Measurements from ENCODE around the gene CPZ. TPM values are rescaled to one million over a fixed set of nuclear protein-coding genes. Genes with fewer than 3 reads are reported as not detected.
"Not testable (repeated sequence)": the region's sequence is repeated elsewhere in the genome, so short reads cannot be mapped to it uniquely, and the experiment has no call there.

The CPZ gene
- total RNA-seq, 1 experiment from 2014 or later: not detected

DNA sequence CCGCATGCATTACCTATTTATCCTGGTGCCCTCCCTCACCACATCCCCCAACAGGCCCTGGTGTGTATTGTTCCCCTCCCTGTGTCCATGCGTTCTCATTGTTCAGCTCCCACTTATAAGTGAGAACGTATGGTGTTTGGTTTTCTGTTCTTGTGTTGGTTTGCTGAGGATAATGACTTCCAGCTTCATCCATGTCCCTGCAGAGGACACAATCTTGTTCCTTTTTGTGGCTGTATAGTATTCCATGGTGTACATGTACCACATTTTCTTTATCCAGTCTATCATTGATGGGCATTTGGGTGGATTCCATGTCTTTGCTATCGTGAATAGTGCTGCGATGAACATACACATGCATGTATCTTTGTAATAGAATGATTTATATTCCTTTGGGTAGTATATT lies 61.6 kb downstream of the CPZ start:
- H3K4me1 ChIP-seq (ENCODE audit: low read length); H3K9ac ChIP-seq (ENCODE audit: low read length); H3K36me3 ChIP-seq (ENCODE audit: insufficient read depth, low read length); DNase-seq; H3K27me3 ChIP-seq (ENCODE audit: low read length); H3K9me3 ChIP-seq (ENCODE audit: low read length); H3K27ac ChIP-seq (ENCODE audit: low read length); H4K20me1 ChIP-seq (ENCODE audit: insufficient read depth, low read depth, low read length); H3K4me2 ChIP-seq (ENCODE audit: low read depth, low read length, poor library complexity, severe bottlenecking); H3K79me2 ChIP-seq (ENCODE audit: low read length); H3K9me2 ChIP-seq (replicated peaks; ENCODE audit: insufficient read depth, low read length); H2AFZ ChIP-seq (ENCODE audit: low read length); H3K4me3 ChIP-seq (ENCODE audit: low read length): not testable (repeated sequence)

DNA sequence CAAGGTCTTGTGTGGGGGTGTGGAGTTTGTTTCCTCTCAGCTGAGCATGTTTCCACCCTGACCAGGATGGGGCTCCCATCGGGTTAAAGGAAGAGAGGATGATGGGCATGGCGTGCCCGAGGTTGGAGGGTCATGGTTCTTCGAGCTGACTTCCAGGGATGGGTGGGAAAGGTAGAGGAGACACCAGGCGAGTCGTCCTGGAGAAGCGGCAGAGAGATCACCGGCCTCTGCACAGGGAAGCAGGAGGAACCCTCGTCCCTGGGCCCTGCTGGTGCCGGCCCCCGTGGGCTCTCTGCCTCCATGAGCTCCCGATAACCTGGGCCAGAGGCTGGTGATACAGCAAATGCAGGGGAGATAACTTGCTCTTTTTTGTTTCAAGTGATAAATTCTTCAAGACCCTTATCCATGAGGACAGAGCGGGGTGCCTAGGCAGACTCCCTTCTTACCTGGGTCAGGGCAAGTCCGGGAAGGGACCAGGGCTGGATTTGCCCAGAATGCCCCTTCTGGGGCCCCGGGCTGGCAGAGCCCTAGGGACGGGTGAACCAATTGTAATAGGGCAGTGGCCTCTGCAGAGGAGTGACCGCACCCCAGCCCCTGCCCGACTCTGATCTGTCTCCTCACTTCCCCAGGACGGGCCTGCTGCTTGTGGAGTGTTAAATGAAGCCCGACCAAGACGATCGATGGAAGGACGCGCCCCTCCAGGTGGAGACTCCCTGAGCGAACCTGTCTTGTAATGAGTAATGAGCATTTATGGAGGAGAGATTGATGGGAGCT lies 63.0 kb downstream of the CPZ start:
- no peak overlapping the region for H3K4me2 ChIP-seq (ENCODE audit: low read depth, low read length, poor library complexity, severe bottlenecking)
- no peak overlapping the region for H3K9ac ChIP-seq (ENCODE audit: low read length)
- H3K9me3 ChIP-seq (ENCODE audit: low read length): no peaks in the 10 kb centered on the region
- no peak overlapping the region for H3K4me3 ChIP-seq (ENCODE audit: low read length)
- H3K79me2 ChIP-seq (ENCODE audit: low read length): no peaks in the 10 kb centered on the region
- DNase-seq: no peak
- H3K27me3 ChIP-seq (ENCODE audit: low read length): no peaks in the 10 kb centered on the region
- H3K9me2 ChIP-seq (replicated peaks; ENCODE audit: insufficient read depth, low read length): no peaks in the 10 kb centered on the region
- H4K20me1 ChIP-seq (ENCODE audit: insufficient read depth, low read depth, low read length): no peaks in the 10 kb centered on the region
- H3K4me1 ChIP-seq (ENCODE audit: low read length): no peaks in the 10 kb centered on the region
- H3K27ac ChIP-seq (ENCODE audit: low read length): no peak overlapping the region
- H3K36me3 ChIP-seq (ENCODE audit: insufficient read depth, low read length): no peaks in the 10 kb centered on the region
- H2AFZ ChIP-seq (ENCODE audit: low read length): no peak overlapping the region

DNA sequence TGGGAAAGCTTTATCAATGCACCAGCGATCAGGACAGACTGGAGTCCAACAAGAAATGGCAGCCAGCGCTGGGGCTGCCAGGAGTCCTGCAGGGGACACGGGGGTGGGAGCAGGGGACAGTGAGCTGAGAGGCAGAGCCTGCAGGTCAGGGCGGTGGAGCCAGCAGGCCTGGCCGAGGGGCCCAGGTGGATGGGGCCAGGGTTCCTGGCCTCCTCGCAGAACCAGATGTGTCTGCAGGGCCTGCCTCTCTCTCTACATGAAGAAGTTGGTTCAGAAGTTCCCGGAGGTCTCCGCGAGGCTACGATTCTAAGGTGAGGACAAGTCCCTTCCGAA lies 63.6 kb downstream of the CPZ start:
- Histone ChIP-seq H3K27me3 (ENCODE audit: low read length) (no peaks in the 10 kb centered on the region), H3K4me3 (ENCODE audit: low read length) (no peak overlapping the region), H4K20me1 (ENCODE audit: insufficient read depth, low read depth, low read length) (no peaks in the 10 kb centered on the region), H3K27ac (ENCODE audit: low read length) (no peak overlapping the region), H3K36me3 (ENCODE audit: insufficient read depth, low read length) (no peaks in the 10 kb centered on the region), H3K9me3 (ENCODE audit: low read length) (no peaks in the 10 kb centered on the region), H2AFZ (ENCODE audit: low read length) (no peak overlapping the region), H3K4me1 (ENCODE audit: low read length) (no peaks in the 10 kb centered on the region), H3K4me2 (ENCODE audit: low read depth, low read length, poor library complexity, severe bottlenecking) (no peak overlapping the region), H3K9ac (ENCODE audit: low read length) (no peak overlapping the region), H3K9me2 (replicated peaks; ENCODE audit: insufficient read depth, low read length) (no peaks in the 10 kb centered on the region), H3K79me2 (ENCODE audit: low read length) (no peaks in the 10 kb centered on the region)
- DNase-seq: no peak

DNA sequence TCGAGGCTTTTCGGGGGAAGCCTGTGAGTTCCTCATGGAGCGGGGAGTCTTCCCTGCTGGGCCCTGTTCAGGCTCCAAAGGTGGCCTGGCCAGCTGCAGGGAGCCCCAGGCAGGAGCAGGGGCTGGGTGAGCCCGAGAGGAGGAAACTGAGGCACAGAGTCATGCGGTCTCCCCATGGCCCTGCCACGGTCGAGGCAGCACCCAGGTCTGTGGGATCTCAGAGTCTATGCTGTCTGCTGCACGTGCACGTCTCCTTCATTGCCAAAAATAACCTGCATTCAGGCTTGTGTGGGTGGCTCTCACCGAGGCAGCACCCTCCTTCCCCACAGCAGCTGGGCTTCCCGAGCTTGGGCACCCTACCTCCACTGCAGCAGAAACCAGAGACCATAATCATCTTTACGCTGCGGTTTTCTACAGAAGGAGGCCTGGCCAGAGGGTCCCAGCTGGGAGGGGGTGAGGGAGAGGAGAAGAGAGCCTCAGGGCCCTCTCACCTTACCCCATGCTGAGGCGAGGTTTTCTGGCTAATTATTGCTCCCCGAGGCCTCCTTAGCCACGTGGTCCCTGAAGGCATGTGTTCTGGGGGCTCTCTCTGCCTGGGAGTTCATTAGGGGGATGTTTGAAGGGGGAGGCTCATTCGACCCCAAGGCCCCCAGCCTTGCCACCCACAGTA lies 64.3 kb downstream of the CPZ start:
- H3K27me3 ChIP-seq (ENCODE audit: low read length): no peaks in the 10 kb centered on the region
- no peak overlapping the region for H3K4me3 ChIP-seq (ENCODE audit: low read length)
- no peaks in the 10 kb centered on the region for H3K36me3 ChIP-seq (ENCODE audit: insufficient read depth, low read length)
- no peak overlapping the region for H3K4me2 ChIP-seq (ENCODE audit: low read depth, low read length, poor library complexity, severe bottlenecking)
- no peaks in the 10 kb centered on the region for H3K4me1 ChIP-seq (ENCODE audit: low read length)
- H3K79me2 ChIP-seq (ENCODE audit: low read length): no peaks in the 10 kb centered on the region
- H2AFZ ChIP-seq (ENCODE audit: low read length): no peak overlapping the region
- H3K9me2 ChIP-seq (replicated peaks; ENCODE audit: insufficient read depth, low read length): no peaks in the 10 kb centered on the region
- no peaks in the 10 kb centered on the region for H3K9me3 ChIP-seq (ENCODE audit: low read length)
- H4K20me1 ChIP-seq (ENCODE audit: insufficient read depth, low read depth, low read length): no peaks in the 10 kb centered on the region
- no peak for DNase-seq
- H3K27ac ChIP-seq (ENCODE audit: low read length): no peak overlapping the region
- no peak overlapping the region for H3K9ac ChIP-seq (ENCODE audit: low read length)

- Histone ChIP-seq H3K4me3 (ENCODE audit: low read length) (no peak overlapping the region), H3K4me2 (ENCODE audit: low read depth, low read length, poor library complexity, severe bottlenecking) (no peak overlapping the region), H3K79me2 (ENCODE audit: low read length) (no peaks in the 10 kb centered on the region), H3K27ac (ENCODE audit: low read length) (no peak overlapping the region), H3K9me3 (ENCODE audit: low read length) (no peaks in the 10 kb centered on the region), H3K4me1 (ENCODE audit: low read length) (no peaks in the 10 kb centered on the region), H2AFZ (ENCODE audit: low read length) (no peak overlapping the region), H4K20me1 (ENCODE audit: insufficient read depth, low read depth, low read length) (no peaks in the 10 kb centered on the region), H3K36me3 (ENCODE audit: insufficient read depth, low read length) (no peaks in the 10 kb centered on the region), H3K27me3 (ENCODE audit: low read length) (no peaks in the 10 kb centered on the region), H3K9me2 (replicated peaks; ENCODE audit: insufficient read depth, low read length) (no peaks in the 10 kb centered on the region), H3K9ac (ENCODE audit: low read length) (no peak overlapping the region)
- DNase-seq: no peak
These were observed 65.0 kb downstream of the CPZ start for GRCh38 chr4:8657381-8658088.

DNA sequence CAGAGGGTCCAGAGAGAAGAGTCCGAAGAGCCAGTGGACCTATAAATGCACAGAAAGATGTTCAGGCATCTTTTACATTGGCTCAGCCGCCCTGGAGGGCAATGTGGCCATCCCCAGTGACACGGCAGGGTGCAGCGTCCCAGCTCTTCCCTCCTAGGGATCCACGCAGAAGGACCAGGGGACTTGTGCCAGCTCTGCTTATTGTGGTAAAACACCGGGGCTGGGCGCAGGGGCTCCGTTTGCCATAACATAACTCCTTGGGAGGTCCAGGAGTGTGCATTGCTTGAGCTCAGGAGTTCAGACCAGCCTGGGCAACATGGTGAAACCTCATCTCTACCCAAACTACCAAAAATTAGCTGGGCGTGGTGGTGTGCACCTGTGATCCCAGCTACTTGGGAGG lies 70.2 kb downstream of the CPZ start:
- Histone ChIP-seq H3K9me2 (replicated peaks; ENCODE audit: insufficient read depth, low read length) (no peaks in the 10 kb centered on the region), H3K4me2 (ENCODE audit: low read depth, low read length, poor library complexity, severe bottlenecking) (no peak overlapping the region), H3K9me3 (ENCODE audit: low read length) (no peaks in the 10 kb centered on the region), H3K27ac (ENCODE audit: low read length) (no peak overlapping the region), H4K20me1 (ENCODE audit: insufficient read depth, low read depth, low read length) (no peaks in the 10 kb centered on the region), H3K36me3 (ENCODE audit: insufficient read depth, low read length) (no peaks in the 10 kb centered on the region), H3K27me3 (ENCODE audit: low read length) (no peaks in the 10 kb centered on the region), H3K79me2 (ENCODE audit: low read length) (no peaks in the 10 kb centered on the region), H2AFZ (ENCODE audit: low read length) (no peak overlapping the region), H3K4me1 (ENCODE audit: low read length) (no peaks in the 10 kb centered on the region), H3K9ac (ENCODE audit: low read length) (no peak overlapping the region), H3K4me3 (ENCODE audit: low read length) (no peak overlapping the region)
- DNase-seq: no peak

DNA sequence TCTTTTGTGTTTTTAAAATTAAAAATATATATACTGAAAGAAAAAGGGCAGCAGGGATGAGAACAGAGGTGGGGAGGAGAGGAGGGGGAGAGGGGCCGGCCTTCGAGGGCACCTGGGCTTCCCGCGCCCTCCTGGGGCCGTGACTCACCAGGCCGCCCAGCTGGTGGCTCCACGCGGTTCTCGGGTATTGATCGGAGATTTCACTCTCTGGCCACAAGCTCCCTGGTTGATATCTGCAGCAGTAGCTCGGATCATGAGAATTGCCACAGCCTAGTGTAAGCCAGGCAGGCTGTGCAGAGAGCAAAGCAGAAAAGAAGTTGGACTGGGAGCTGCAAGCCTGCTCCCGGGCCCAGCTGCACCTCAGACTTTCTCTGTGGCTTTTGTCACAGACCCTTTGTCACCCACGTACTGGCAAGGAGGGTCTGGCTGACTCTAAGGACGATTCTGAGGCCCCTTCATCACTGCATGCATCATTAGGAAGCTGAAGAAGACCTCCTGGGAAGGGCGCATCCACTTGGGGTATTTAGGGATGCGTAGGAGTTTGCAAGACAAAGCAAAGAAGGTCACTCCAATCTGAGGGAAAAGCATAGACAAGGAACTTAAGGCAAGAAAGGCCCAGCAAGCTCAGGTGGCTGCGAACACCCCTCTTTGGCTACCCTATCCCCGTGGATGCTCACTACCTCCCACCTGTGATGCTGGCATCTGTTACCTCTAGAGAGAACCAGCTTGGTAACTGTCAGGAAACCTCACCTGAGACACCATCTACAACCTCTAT lies 71.7 kb downstream of the CPZ start:
- Histone ChIP-seq H3K4me3 (ENCODE audit: low read length) (no peak overlapping the region), H3K9ac (ENCODE audit: low read length) (no peak overlapping the region), H3K4me1 (ENCODE audit: low read length) (no peaks in the 10 kb centered on the region), H3K9me2 (replicated peaks; ENCODE audit: insufficient read depth, low read length) (no peaks in the 10 kb centered on the region), H2AFZ (ENCODE audit: low read length) (no peak overlapping the region), H3K27ac (ENCODE audit: low read length) (no peak overlapping the region), H3K4me2 (ENCODE audit: low read depth, low read length, poor library complexity, severe bottlenecking) (no peak overlapping the region), H3K79me2 (ENCODE audit: low read length) (no peaks in the 10 kb centered on the region), H3K36me3 (ENCODE audit: insufficient read depth, low read length) (no peaks in the 10 kb centered on the region), H3K27me3 (ENCODE audit: low read length) (no peaks in the 10 kb centered on the region), H4K20me1 (ENCODE audit: insufficient read depth, low read depth, low read length) (no peaks in the 10 kb centered on the region), H3K9me3 (ENCODE audit: low read length) (no peaks in the 10 kb centered on the region)
- no peak for DNase-seq

- no peaks in the 10 kb centered on the region for H3K9me2 ChIP-seq (replicated peaks; ENCODE audit: insufficient read depth, low read length)
- no peak overlapping the region for H3K9ac ChIP-seq (ENCODE audit: low read length)
- no peak overlapping the region for H3K4me3 ChIP-seq (ENCODE audit: low read length)
- H3K79me2 ChIP-seq (ENCODE audit: low read length): no peaks in the 10 kb centered on the region
- H3K4me2 ChIP-seq (ENCODE audit: low read depth, low read length, poor library complexity, severe bottlenecking): no peak overlapping the region
- H3K27me3 ChIP-seq (ENCODE audit: low read length): no peaks in the 10 kb centered on the region
- H3K4me1 ChIP-seq (ENCODE audit: low read length): no peaks in the 10 kb centered on the region
- H4K20me1 ChIP-seq (ENCODE audit: insufficient read depth, low read depth, low read length): no peaks in the 10 kb centered on the region
- H3K36me3 ChIP-seq (ENCODE audit: insufficient read depth, low read length): no peaks in the 10 kb centered on the region
- no peak overlapping the region for H2AFZ ChIP-seq (ENCODE audit: low read length)
- no peak overlapping the region for H3K27ac ChIP-seq (ENCODE audit: low read length)
- no peaks in the 10 kb centered on the region for H3K9me3 ChIP-seq (ENCODE audit: low read length)
- no peak for DNase-seq
These were observed 72.4 kb downstream of the CPZ start for GRCh38 chr4:8664976-8665375.
